Measurements from ENCODE around the gene CNOT8.
"Not testable (repeated sequence)": the region's sequence is repeated elsewhere in the genome, so short reads cannot be mapped to it uniquely, and the experiment has no call there.

The CNOT8 gene

GRCh38 chr5:154858297-154858971 lies at the start of gene CNOT8:
Gene CNOT8 (plus strand): TSS chr5:154858627. CDS start chr5:154863279, 4,652 bp downstream.
- peak; percentile 99 for DNase-seq

GRCh38 chr5:154811239-154811638 lies 47.2 kb upstream of the CNOT8 start:
- no peak for DNase-seq

GRCh38 chr5:154811653-154812465 lies 46.6 kb upstream of the CNOT8 start:
- DNase-seq = peak; percentile 71

- no peak for DNase-seq
These were observed 45.3 kb upstream of the CNOT8 start for GRCh38 chr5:154813158-154813557.

GRCh38 chr5:154813736-154814135 lies 44.7 kb upstream of the CNOT8 start:
- no peak for DNase-seq

GRCh38 chr5:154815025-154815424 lies 43.4 kb upstream of the CNOT8 start:
- DNase-seq = no peak

- DNase-seq = no peak
These were observed 42.7 kb upstream of the CNOT8 start for GRCh38 chr5:154815684-154816247.

GRCh38 chr5:154816891-154817492 lies 41.4 kb upstream of the CNOT8 start:
- DNase-seq = no peak

GRCh38 chr5:154817815-154818214 lies 40.6 kb upstream of the CNOT8 start:
- no peak for DNase-seq

- DNase-seq = no peak
These were observed 39.8 kb upstream of the CNOT8 start for GRCh38 chr5:154818471-154819116.

- no peak for DNase-seq
These were observed 38.9 kb upstream of the CNOT8 start for GRCh38 chr5:154819546-154819945.

- no peak for DNase-seq
These were observed 38.0 kb upstream of the CNOT8 start for GRCh38 chr5:154820383-154820782.

GRCh38 chr5:154822896-154823295 lies 35.5 kb upstream of the CNOT8 start:
- DNase-seq = not testable (repeated sequence)

- DNase-seq = no peak
These were observed 34.8 kb upstream of the CNOT8 start for GRCh38 chr5:154823605-154824004.

- no peak for DNase-seq
These were observed 34.4 kb upstream of the CNOT8 start for GRCh38 chr5:154824070-154824469.

GRCh38 chr5:154829181-154829588 lies 29.2 kb upstream of the CNOT8 start:
- no peak for DNase-seq

- DNase-seq = no peak
These were observed 28.7 kb upstream of the CNOT8 start for GRCh38 chr5:154829589-154830218.

GRCh38 chr5:154830219-154830595 lies 28.2 kb upstream of the CNOT8 start:
- DNase-seq = no peak

- DNase-seq = no peak
These were observed 27.8 kb upstream of the CNOT8 start for GRCh38 chr5:154830596-154830995.

- DNase-seq = no peak
These were observed 27.0 kb upstream of the CNOT8 start for GRCh38 chr5:154831451-154831850.

GRCh38 chr5:154832804-154833203 lies 25.6 kb upstream of the CNOT8 start:
- not testable (repeated sequence) for DNase-seq

- no peak for DNase-seq
These were observed 24.4 kb upstream of the CNOT8 start for GRCh38 chr5:154834053-154834452.

GRCh38 chr5:154835701-154836052 lies 22.8 kb upstream of the CNOT8 start:
- not testable (repeated sequence) for DNase-seq
